Duodenal mucosa (tissue), 2 donors: ENCODE results near the gene BNC2.

Experiments used
- H3K27ac ChIP-seq: one replicate; pipeline ENCODE4 v1.7.0; 2013; ENCODE audit warnings: low read depth, low read length
- H3K27me3 ChIP-seq, 2 donors: one replicate each; pipeline ENCODE4 v1.7.0; 2013; ENCODE audit warnings: low read length in 2 of 2, control low read depth in 1 of 2; ENCODE audit not compliant: insufficient read depth in 2 of 2, control insufficient read depth in 1 of 2
- H3K36me3 ChIP-seq, 2 donors: one replicate each; pipeline ENCODE4 v1.7.0; 2013; ENCODE audit warnings: low read length in 2 of 2, control low read depth in 1 of 2; ENCODE audit not compliant: insufficient read depth in 2 of 2, control insufficient read depth in 1 of 2
- H3K4me1 ChIP-seq, 2 donors: one replicate each; pipeline ENCODE4 v1.7.0; 2013; ENCODE audit warnings: low read length in 2 of 2, control low read depth in 1 of 2; ENCODE audit not compliant: insufficient read depth in 2 of 2, control insufficient read depth in 1 of 2
- H3K4me3 ChIP-seq, 2 donors: one replicate each; pipeline ENCODE4 v1.7.0; 2013; ENCODE audit warnings: low read length in 2 of 2, low read depth in 1 of 2
- H3K9ac ChIP-seq, 2 donors: one replicate each; pipeline ENCODE4 v1.7.0; 2013; ENCODE audit warnings: low read length in 2 of 2, low read depth in 1 of 2
- H3K9me3 ChIP-seq, 2 donors: one replicate each; pipeline ENCODE4 v1.7.0; 2013; ENCODE audit warnings: low read length in 2 of 2, control low read depth in 1 of 2; ENCODE audit not compliant: control insufficient read depth in 1 of 2

Gene BNC2

DNA sequence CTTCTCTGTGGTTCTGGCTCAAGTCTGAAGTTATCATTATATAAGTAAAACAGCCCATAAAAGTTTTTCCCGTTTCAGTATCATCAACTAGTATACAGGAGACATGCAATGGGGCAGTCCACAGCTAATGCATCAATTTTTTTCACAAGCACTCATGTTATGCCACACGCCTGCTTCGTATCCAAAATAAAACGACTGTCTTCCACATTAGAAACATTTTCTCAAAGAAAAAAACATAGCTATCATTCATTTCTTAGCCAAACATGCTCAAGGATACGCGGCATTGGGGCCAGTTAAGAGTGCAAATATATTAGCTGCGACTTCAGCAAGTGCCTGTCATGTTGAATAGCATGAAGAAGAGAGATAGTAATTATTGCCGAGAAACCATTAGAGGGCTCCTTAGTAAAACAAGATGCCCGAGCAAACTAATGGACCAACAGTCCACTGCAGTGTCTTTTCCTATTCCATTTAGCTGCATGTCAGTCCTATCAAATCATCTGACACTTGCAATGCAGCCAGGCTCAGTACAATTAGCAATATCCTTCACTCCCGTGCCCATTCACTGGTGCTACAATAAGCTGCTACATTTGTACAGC is 68.5 kb downstream of the BNC2 start:
- Histone ChIP-seq H3K4me1 (no peaks in the 10 kb centered on the region), H3K9me3 (no peaks in the 10 kb centered on the region), H3K27ac (no peak overlapping the region)

DNA sequence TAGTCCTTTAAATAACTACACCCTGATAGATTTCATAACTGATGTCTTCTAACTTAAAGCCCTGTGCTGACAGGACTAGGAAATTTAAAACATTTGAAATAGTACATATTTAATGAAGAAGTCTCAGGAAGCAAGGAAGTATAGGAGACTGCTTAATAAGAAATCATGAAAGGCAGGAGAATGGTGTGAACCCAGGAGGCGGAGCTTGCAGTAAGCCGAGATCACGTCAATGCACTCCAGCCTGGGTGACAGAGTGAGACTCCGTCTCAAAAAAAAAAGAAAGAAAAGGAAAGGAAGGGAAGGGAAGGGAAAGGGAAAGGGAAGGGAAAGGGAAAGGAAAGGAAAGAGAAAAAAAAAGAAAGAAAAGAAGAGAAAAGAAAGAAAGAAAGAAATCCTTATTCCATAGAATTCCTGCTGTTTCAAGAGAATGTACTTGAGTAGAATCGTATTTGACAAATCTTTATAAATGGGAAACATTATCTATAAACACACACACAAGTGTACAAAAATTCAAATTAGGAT is 74.1 kb downstream of the BNC2 start:
- no peaks in the 10 kb centered on the region for H3K27me3 ChIP-seq
- no peak overlapping the region for H3K4me3 ChIP-seq
- H3K4me1 ChIP-seq = no peaks in the 10 kb centered on the region
- H3K9ac ChIP-seq = no peak overlapping the region
- no peak overlapping the region for H3K27ac ChIP-seq
- H3K9me3 ChIP-seq = no peaks in the 10 kb centered on the region
- H3K36me3 ChIP-seq = no peaks in the 10 kb centered on the region

More for the DNA sequence above, 68.5 kb downstream of the BNC2 start:
- H3K9ac ChIP-seq = no peak overlapping the region
- no peaks in the 10 kb centered on the region for H3K27me3 ChIP-seq
- H3K4me3 ChIP-seq = no peak overlapping the region
- H3K36me3 ChIP-seq = no peaks in the 10 kb centered on the region

DNA sequence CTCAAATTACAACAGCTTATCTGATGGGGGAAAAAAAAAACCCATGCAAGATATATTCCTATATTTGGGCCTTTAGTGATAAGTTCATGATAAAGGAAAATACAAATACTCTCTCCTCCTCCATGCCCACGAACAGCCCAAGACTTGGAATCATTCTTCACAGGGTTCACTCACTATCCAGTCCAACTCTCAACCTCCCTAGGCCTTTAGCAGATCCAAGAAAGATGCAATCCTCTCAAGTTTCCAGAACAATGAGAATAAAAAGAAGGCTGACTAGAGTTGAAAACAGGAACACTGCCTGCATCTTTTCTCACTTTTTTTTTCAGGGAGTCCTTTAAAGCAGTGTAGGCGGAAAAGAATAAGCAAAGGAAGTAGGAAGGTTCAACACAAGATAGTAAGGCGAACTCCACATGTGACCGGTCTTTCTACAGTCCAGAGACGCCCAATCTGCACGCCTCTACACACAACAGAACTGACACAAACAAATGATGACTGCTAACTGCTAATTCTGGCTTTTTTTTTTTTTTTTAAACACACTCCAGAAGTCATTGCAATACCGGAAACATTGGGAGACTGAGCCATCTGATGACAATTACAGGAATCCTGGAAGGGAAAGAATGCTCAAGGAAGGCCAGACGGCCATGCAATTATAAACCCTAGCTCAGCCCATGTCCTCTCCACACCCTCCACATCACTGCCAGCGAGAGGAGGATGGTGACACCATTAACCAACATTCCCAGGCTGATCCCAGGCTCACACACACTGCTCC is 75.4 kb downstream of the BNC2 start:
- no peak overlapping the region for H3K9ac ChIP-seq
- H3K9me3 ChIP-seq = no peaks in the 10 kb centered on the region
- no peaks in the 10 kb centered on the region for H3K36me3 ChIP-seq
- no peak overlapping the region for H3K4me3 ChIP-seq
- no peaks in the 10 kb centered on the region for H3K4me1 ChIP-seq
- no peak overlapping the region for H3K27ac ChIP-seq
- no peaks in the 10 kb centered on the region for H3K27me3 ChIP-seq

DNA sequence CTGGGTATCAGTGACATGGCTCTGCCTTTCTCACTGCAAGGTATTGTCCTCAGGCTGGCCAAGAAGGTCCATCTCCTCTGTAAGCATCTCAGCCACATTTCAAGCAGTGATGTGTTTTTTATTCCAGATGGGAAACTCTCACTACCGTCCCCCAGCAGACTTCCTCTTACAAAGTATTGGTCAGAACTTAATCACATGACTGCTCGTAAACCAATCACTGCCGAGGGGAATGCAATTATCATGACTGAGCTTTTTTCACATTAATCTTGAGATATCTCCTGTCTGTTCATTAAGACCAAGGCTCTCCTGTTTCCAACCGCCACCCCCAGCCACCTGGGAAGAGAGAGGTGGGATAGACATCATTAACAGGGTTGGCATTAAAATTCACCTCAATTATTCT is 76.4 kb downstream of the BNC2 start:
- H3K36me3 ChIP-seq = no peaks in the 10 kb centered on the region
- H3K4me3 ChIP-seq = no peak overlapping the region
- H3K9me3 ChIP-seq = no peaks in the 10 kb centered on the region
- H3K4me1 ChIP-seq = no peaks in the 10 kb centered on the region
- no peaks in the 10 kb centered on the region for H3K27me3 ChIP-seq
- H3K9ac ChIP-seq = no peak overlapping the region
- no peak overlapping the region for H3K27ac ChIP-seq

DNA sequence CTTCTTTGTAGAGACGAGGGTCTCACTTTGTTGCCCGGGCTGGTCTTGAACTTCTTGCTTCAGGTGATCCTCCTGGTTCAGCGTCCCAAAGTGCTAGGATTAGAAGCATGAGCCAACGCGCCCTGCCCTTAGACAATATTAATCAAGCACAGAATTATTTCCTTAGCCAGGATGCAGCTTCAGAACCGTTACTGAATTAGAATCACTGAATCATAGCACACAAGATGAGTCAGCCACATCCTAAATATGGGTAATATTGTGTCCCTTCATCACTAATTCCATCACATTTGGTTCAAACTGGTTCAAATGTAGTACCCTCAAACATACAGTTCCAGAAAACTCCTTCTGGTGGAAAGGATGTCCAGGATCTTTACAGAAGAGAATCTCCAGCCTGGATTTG is 82.7 kb downstream of the BNC2 start:
- no peaks in the 10 kb centered on the region for H3K36me3 ChIP-seq
- no peaks in the 10 kb centered on the region for H3K4me1 ChIP-seq
- H3K9me3 ChIP-seq = no peaks in the 10 kb centered on the region
- no peak overlapping the region for H3K9ac ChIP-seq
- H3K27me3 ChIP-seq = no peaks in the 10 kb centered on the region
- no peak overlapping the region for H3K27ac ChIP-seq
- no peak overlapping the region for H3K4me3 ChIP-seq

DNA sequence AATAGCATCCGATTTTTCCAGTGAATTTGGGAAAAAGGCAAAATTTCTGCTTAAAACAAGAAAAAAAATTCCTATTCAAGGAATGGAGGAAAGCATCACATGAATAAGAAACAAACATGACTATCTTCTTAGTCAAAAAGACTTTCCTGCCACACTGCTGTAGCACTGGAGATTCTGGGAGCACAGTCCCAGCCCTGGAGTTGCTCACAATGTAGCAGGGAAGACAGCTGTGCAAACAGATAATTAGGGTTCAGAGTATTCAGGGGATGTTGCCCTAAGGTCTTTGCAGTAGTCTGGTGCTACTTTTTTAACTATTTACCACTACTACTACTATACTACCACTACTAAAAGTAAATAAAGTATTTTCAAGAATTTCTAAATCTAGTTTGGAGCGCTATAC is 86.5 kb downstream of the BNC2 start:
- no peak overlapping the region for H3K4me3 ChIP-seq
- no peak overlapping the region for H3K27ac ChIP-seq

DNA sequence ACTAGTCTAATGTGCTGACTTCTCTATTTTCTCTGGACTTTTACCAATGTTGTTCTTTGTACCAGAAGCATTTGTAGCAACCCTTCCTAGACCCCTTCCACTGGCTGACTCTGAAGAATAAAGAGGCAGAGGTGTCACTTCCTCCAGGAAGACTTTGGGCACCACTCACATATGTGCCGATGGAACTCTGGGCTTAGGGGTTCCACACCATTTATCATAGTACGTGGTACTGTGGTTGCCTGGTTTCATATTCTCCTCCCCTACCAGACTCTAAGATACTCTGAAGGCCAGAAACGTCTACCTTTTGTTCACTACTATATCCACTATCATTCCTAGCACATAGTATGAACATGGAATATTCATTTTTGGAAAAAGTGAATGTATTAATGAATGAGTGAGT is 88.0 kb downstream of the BNC2 start:
- Histone ChIP-seq H3K9ac (no peak overlapping the region), H3K4me1 (no peaks in the 10 kb centered on the region), H3K9me3 (no peaks in the 10 kb centered on the region), H3K27me3 (no peaks in the 10 kb centered on the region), H3K27ac (no peak overlapping the region), H3K4me3 (no peak overlapping the region), H3K36me3 (no peaks in the 10 kb centered on the region)

More for the DNA sequence above, 86.5 kb downstream of the BNC2 start:
- Histone ChIP-seq H3K27me3 (no peaks in the 10 kb centered on the region), H3K4me1 (no peaks in the 10 kb centered on the region), H3K36me3 (no peaks in the 10 kb centered on the region), H3K9ac (no peak overlapping the region), H3K9me3 (no peaks in the 10 kb centered on the region)

DNA sequence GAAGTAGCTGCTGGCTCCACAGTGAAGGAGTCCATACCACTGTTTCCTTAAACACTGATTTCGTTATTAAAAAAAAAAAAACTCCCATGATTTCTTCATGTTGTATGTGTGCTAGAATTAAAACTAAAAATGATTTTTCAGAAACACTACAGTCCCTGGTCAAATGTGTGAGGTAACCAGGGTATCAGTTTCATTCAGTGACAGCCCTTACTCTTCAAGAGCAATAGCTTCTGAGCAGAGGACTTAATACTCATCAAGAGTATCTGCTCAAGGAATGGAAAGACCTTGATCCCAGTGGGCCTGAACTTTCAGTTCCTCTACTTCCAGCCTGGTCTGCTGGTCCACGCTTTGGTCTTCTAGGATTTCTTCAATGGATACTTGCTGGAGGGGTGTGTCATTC is 95.1 kb downstream of the BNC2 start:
- H3K27me3 ChIP-seq = no peaks in the 10 kb centered on the region
- H3K36me3 ChIP-seq = no peaks in the 10 kb centered on the region
- no peak overlapping the region for H3K9ac ChIP-seq
- H3K4me3 ChIP-seq = no peak overlapping the region
- no peak overlapping the region for H3K27ac ChIP-seq
- H3K4me1 ChIP-seq = no peaks in the 10 kb centered on the region
- no peaks in the 10 kb centered on the region for H3K9me3 ChIP-seq

DNA sequence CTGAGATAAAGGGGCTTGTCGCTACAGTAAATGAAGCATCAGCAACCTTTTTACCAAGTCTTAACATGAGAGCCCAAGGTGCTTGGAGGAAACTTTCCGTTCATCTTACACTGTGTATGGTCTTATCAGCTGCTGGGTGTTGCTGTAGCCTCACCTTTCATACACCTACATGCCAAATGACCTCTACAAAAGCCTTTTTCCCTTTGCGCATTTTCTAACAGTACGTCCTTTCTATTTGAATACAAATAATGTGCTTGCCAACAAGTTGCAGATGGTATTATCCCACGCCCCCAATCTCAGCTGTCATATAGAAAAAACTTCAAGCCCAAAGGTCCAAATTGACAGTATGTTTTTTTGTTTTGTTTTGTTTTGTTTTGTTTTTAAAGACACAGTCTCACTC is 96.9 kb downstream of the BNC2 start:
- no peak overlapping the region for H3K9ac ChIP-seq
- no peaks in the 10 kb centered on the region for H3K4me1 ChIP-seq
- H3K27ac ChIP-seq = no peak overlapping the region
- H3K36me3 ChIP-seq = no peaks in the 10 kb centered on the region
- no peaks in the 10 kb centered on the region for H3K9me3 ChIP-seq
- H3K27me3 ChIP-seq = no peaks in the 10 kb centered on the region
- H3K4me3 ChIP-seq = no peak overlapping the region

DNA sequence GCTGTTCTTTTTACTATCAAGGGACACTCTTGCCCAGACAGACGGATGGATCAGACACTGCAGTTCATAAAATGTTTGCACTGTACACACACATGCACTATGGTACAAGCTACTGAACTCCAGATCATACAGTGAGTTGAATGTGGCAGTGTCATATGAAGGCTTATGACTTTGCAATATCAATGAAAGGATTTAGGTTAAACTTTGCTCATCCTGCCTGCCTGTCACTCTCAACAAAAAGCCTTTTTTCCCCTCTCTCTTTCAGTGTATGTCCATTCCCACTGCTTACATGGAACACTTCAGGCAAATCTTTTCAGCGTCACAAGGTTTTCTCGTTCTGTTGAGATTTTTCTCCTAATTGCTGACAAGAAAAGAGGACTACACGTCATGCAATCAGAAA is 97.4 kb downstream of the BNC2 start:
- no peaks in the 10 kb centered on the region for H3K27me3 ChIP-seq
- H3K4me1 ChIP-seq = no peaks in the 10 kb centered on the region
- H3K9ac ChIP-seq = no peak overlapping the region

More for the DNA sequence above, 97.4 kb downstream of the BNC2 start:
- no peak overlapping the region for H3K4me3 ChIP-seq
- H3K9me3 ChIP-seq = no peaks in the 10 kb centered on the region
- no peak overlapping the region for H3K27ac ChIP-seq
- H3K36me3 ChIP-seq = no peaks in the 10 kb centered on the region
